Keratinocyte (primary cell): ENCODE measurements around the gene BTN2A1. TPM values are rescaled to one million over a fixed set of nuclear protein-coding genes. Genes with fewer than 3 reads are reported as not detected.

Source experiments
- DNase-seq: peaks from one replicate; pipeline ENCODE4 v3.0.0-alpha.2; 2011; ENCODE audit warnings: low read depth, missing footprints, low spot score
- FAIRE-seq: peaks from 2 replicates; lab custom pipeline; 2011; peaks lifted over from hg19 to GRCh38; lab: Jason Lieb, UNC
- H2AFZ ChIP-seq: 2 replicates; pipeline ENCODE4 v1.6.0; 2012; ENCODE audit warnings: low read length, control low read depth, inconsistent platforms; ENCODE audit not compliant: control insufficient read depth
- H3K27ac ChIP-seq: 2 replicates; pipeline ENCODE4 v1.5.1; 2011; ENCODE audit warnings: low read length; ENCODE audit not compliant: control insufficient read depth, insufficient read depth
- H3K27me3 ChIP-seq: 3 replicates; pipeline ENCODE4 v1.6.0; 2011; ENCODE audit warnings: low read length; ENCODE audit not compliant: control insufficient read depth, insufficient read depth; ENCODE audit errors: extremely low read depth
- H3K36me3 ChIP-seq, 2 experiments: 2 replicates in 1 of 2; 3 replicates in 1 of 2; pipeline ENCODE4 v1.5.1; 2011; ENCODE audit warnings: low read length in 2 of 2, mild to moderate bottlenecking in 1 of 2; ENCODE audit not compliant: control insufficient read depth in 2 of 2, insufficient read depth in 2 of 2; ENCODE audit errors: extremely low read depth in 1 of 2
- H3K4me1 ChIP-seq: 3 replicates; pipeline ENCODE4 v1.5.1; 2011; ENCODE audit warnings: low read length; ENCODE audit not compliant: control insufficient read depth, insufficient read depth; ENCODE audit errors: extremely low read depth
- H3K4me2 ChIP-seq: 3 replicates; pipeline ENCODE4 v1.6.0; 2011; ENCODE audit warnings: low read depth, low read length; ENCODE audit not compliant: control insufficient read depth, insufficient read depth; ENCODE audit errors: extremely low read depth
- H3K4me3 ChIP-seq, 3 experiments: fragments of 200-600 bp in 1 of 3; sonication (generic) in 1 of 3; 2 replicates in 2 of 3; 3 replicates in 1 of 3; pipeline ENCODE4 v1.5.1; 2011 to 2016; ENCODE audit warnings: low read length in 3 of 3, mild to moderate bottlenecking in 3 of 3, control low read depth in 2 of 3, inconsistent platforms in 1 of 3, low read depth in 1 of 3, mixed read lengths in 1 of 3, mixed run types in 1 of 3, moderate library complexity in 1 of 3; ENCODE audit not compliant: control insufficient read depth in 2 of 3, insufficient read depth in 2 of 3; ENCODE audit errors: extremely low read depth in 1 of 3
- H3K79me2 ChIP-seq: 2 replicates; pipeline ENCODE4 v1.6.0; 2012; ENCODE audit warnings: low read length; ENCODE audit not compliant: control insufficient read depth, insufficient read depth
- H3K9ac ChIP-seq: 3 replicates; pipeline ENCODE4 v1.6.0; 2011; ENCODE audit warnings: low read length; ENCODE audit not compliant: control insufficient read depth, insufficient read depth; ENCODE audit errors: extremely low read depth
- H3K9me1 ChIP-seq: 3 replicates; pipeline ENCODE4 v1.6.0; 2011; ENCODE audit warnings: low read length; ENCODE audit not compliant: control insufficient read depth, insufficient read depth; ENCODE audit errors: extremely low read depth
- H3K9me3 ChIP-seq: 2 replicates; pipeline ENCODE4 v1.5.1; 2012; ENCODE audit warnings: low read depth, low read length; ENCODE audit not compliant: control insufficient read depth
- H4K20me1 ChIP-seq: 3 replicates; pipeline ENCODE4 v1.6.0; 2011; ENCODE audit warnings: low read length; ENCODE audit not compliant: control insufficient read depth, insufficient read depth; ENCODE audit errors: extremely low read depth
- CTCF ChIP-seq, 3 experiments: IDR thresholded peaks in 1 of 3; conservative IDR thresholded peaks in 1 of 3; optimal IDR thresholded peaks in 1 of 3; 2 replicates in 2 of 3; 3 replicates in 1 of 3; pipeline versions ENCODE3 to v1.5.1; 2011; ENCODE audit warnings: low read length in 3 of 3, mild to moderate bottlenecking in 3 of 3, moderate library complexity in 2 of 3, control low read depth in 1 of 3, inconsistent platforms in 1 of 3; ENCODE audit not compliant: insufficient read depth in 2 of 3; ENCODE audit errors: extremely low read depth in 1 of 3
- EZH2 ChIP-seq: IDR thresholded peaks from one replicate; pipeline ENCODE4 v1.6.1; 2012; ENCODE audit warnings: inconsistent platforms, mild to moderate bottlenecking, low read length, moderate library complexity
- dilution Hi-C: fragments of 300-500 bp; cut with MboI; formaldehyde crosslinking; loops from one replicate; pipeline ENCODE4 v1.7.0; 2020; ENCODE audit warnings: low sequenced_read_pairs; ENCODE audit not compliant: extremely low pct_ligation_motif_present
- polyA plus RNA-seq, 5 experiments: library from polyadenylated mRNA; depleted of rRNA in 3 of 5; stranded (reverse) in 3 of 5; stranded (forward) in 1 of 5; unstranded in 1 of 5; fragments of >200 nt; gene quantifications; 1 replicate in 1 of 5; 2 replicates in 3 of 5; 3 replicates in 1 of 5; pipeline versions ENCODE4 v1.2.1 to v1.2.3, GENCODE V29; 2011 to 2012; ENCODE audit warnings: missing spikeins in 2 of 5, low read depth in 1 of 5, low replicate concordance in 1 of 5

Gene BTN2A1
- polyA plus RNA-seq, 1 donor (not counting 4 experiments of a cell fraction or from before 2014, with no cell fraction given), result 13.9 TPM

GRCh38 chr6:26483727-26484126 lies 26.0 kb downstream of the BTN2A1 start:
- H2AFZ ChIP-seq, result no peak overlapping the region
- H3K4me3 ChIP-seq, result no peak overlapping the region
- H3K9me3 ChIP-seq, result no peaks in the 10 kb centered on the region
- DNase-seq, result no peak
- no peaks in the 10 kb centered on the region for H3K79me2 ChIP-seq
- H3K27me3 ChIP-seq, result no peaks in the 10 kb centered on the region
- H3K9me1 ChIP-seq, result no peaks in the 10 kb centered on the region
- H3K9ac ChIP-seq, result no peak overlapping the region
- H3K4me1 ChIP-seq, result no peaks in the 10 kb centered on the region
- no peak for FAIRE-seq
- TF ChIP-seq EZH2 (no peak), CTCF (optimal IDR thresholded peaks at IDR 0.05 in 1 of 3, IDR thresholded peaks at IDR 0.05 in 1 of 3, conservative IDR thresholded peaks at IDR 0.05 in 1 of 3; ENCODE audit: extremely low read depth in 1 of 3, insufficient read depth in 2 of 3, low read length in 3 of 3) (no peak)
- no peak overlapping the region for H3K4me2 ChIP-seq
- no peak overlapping the region for H3K27ac ChIP-seq
- dilution Hi-C loops, result no loop called here
- H3K36me3 ChIP-seq, result no peaks in the 10 kb centered on the region
- no peaks in the 10 kb centered on the region for H4K20me1 ChIP-seq

- Histone ChIP-seq H3K36me3 (no peaks in the 10 kb centered on the region), H3K4me3 (no peak overlapping the region), H3K4me2 (no peak overlapping the region), H3K27ac (no peak overlapping the region), H4K20me1 (no peaks in the 10 kb centered on the region), H3K9me3 (no peaks in the 10 kb centered on the region), H3K9ac (no peak overlapping the region), H3K27me3 (no peaks in the 10 kb centered on the region), H3K9me1 (no peaks in the 10 kb centered on the region), H3K79me2 (no peaks in the 10 kb centered on the region), H3K4me1 (no peaks in the 10 kb centered on the region), H2AFZ (no peak overlapping the region)
- FAIRE-seq, result no peak
- TF ChIP-seq EZH2 (no peak), CTCF (optimal IDR thresholded peaks at IDR 0.05 in 1 of 3, IDR thresholded peaks at IDR 0.05 in 1 of 3, conservative IDR thresholded peaks at IDR 0.05 in 1 of 3; ENCODE audit: extremely low read depth in 1 of 3, insufficient read depth in 2 of 3, low read length in 3 of 3) (no peak)
- dilution Hi-C loops, result no loop called here
- no peak for DNase-seq
Measured at GRCh38 chr6:26484161-26484560, 26.4 kb downstream of the BTN2A1 start.
